Activated naive CD8-positive, alpha-beta T cell treated with anti-CD3 and anti-CD28 coated beads, Interleukin-2, amount 50 U/mL, for 24 hours (primary cell): ENCODE data around the gene COL23A1.

ENCODE experiments used
- ATAC-seq: fragments of 150-1000 bp; cut with Tn5 transposase; one replicate; pipeline ENCODE4 v1.10.0; 2021
- DNase-seq: peaks from one replicate; pipeline ENCODE4 v3.0.0; 2021
- H3K27ac Mint-ChIP-seq: one replicate; pipeline ENCODE4 v1.8.0; 2021; ENCODE audit warnings: mild to moderate bottlenecking, mixed read lengths
- H3K27me3 Mint-ChIP-seq: one replicate; pipeline ENCODE4 v1.8.0; 2021; ENCODE audit warnings: mixed read lengths
- H3K36me3 Mint-ChIP-seq: one replicate; pipeline ENCODE4 v1.8.0; 2021; ENCODE audit warnings: low read depth, mixed read lengths
- H3K4me1 Mint-ChIP-seq: one replicate; pipeline ENCODE4 v1.8.0; 2021; ENCODE audit warnings: mixed read lengths
- H3K4me3 Mint-ChIP-seq: one replicate; pipeline ENCODE4 v1.8.0; 2021; ENCODE audit warnings: mild to moderate bottlenecking, moderate library complexity, mixed read lengths
- H3K9me3 Mint-ChIP-seq: one replicate; pipeline ENCODE4 v1.8.0; 2021; ENCODE audit warnings: mixed read lengths

Gene COL23A1

DNA sequence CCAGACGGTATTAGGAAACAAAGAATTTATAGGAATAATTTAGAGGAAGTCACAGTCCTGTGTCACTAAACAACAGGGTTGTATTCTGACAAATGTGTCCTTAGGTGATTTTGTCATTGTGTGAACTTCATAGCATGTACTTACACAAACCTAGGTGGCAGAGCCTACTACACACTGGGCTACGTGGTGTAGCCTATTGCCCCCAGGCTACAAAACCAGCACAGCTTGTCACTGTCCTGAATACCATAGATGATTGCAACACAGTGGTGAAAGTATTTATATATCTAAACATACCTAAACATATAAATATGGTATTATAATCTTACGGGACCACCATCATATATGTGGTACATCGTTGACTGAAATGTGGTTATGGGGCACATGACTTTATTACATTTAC, 69.3 kb downstream of the COL23A1 start:
- ATAC-seq (no peak), DNase-seq (no peak)
- Mint-ChIP-seq H3K27ac (no peak overlapping the region), H3K4me1 (no peaks in the 10 kb centered on the region), H3K4me3 (no peak overlapping the region), H3K27me3 (peaks cover 5% of the 10 kb centered on the region), H3K9me3 (no peaks in the 10 kb centered on the region), H3K36me3 (no peaks in the 10 kb centered on the region)

DNA sequence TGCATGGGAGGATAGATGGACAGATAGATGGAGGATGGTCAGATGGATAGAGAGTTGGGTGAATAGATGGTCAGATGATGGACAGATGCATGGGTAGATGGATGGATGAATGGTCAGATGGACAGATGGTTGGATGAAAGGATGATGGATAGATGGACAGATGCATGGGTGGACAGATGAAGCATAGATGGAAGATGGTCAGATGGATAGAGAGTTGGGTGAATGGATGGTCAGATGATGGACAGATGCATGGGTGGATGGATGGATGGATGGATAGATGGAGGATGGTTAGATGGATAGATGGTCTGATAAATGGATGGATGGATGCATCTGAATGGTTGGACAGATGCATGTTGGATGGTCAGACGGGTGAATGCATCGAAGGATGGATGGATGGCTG, 70.4 kb downstream of the COL23A1 start:
- H3K36me3 Mint-ChIP-seq = no peaks in the 10 kb centered on the region
- ATAC-seq (no peak), DNase-seq (no peak)
- H3K4me3 Mint-ChIP-seq = no peak overlapping the region
- peaks cover 10% of the 10 kb centered on the region for H3K27me3 Mint-ChIP-seq
- H3K27ac Mint-ChIP-seq = no peak overlapping the region
- H3K9me3 Mint-ChIP-seq = no peaks in the 10 kb centered on the region
- no peaks in the 10 kb centered on the region for H3K4me1 Mint-ChIP-seq

DNA sequence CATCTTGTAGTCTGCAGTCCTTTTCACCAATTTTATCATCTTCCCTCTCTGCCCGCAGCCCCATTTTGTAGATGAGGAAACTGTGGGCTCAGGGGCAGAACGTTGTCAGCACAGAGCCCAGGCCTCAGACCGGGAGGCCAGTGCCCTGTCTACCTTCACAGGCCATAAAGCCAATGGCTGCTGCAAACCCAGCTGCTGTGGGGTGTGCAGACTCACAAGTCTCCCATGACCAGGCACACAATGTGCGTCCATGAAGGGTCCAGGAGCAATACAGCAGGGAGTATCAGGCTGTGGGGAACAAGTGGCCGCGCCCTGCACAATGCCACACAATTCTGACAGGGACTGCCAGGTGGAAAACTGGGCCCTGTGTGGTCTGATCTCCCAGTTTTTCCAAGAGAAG, 71.0 kb downstream of the COL23A1 start:
- ATAC-seq = no peak
- no peak overlapping the region for H3K4me3 Mint-ChIP-seq
- no peaks in the 10 kb centered on the region for H3K36me3 Mint-ChIP-seq
- DNase-seq = no peak
- no peak overlapping the region for H3K27ac Mint-ChIP-seq
- peaks cover 10% of the 10 kb centered on the region for H3K27me3 Mint-ChIP-seq
- no peaks in the 10 kb centered on the region for H3K9me3 Mint-ChIP-seq
- H3K4me1 Mint-ChIP-seq = no peaks in the 10 kb centered on the region

- no peak for DNase-seq
- H3K36me3 Mint-ChIP-seq = no peaks in the 10 kb centered on the region
- no peak overlapping the region for H3K27ac Mint-ChIP-seq
- H3K4me1 Mint-ChIP-seq = no peaks in the 10 kb centered on the region
- no peaks in the 10 kb centered on the region for H3K9me3 Mint-ChIP-seq
- peaks cover 10% of the 10 kb centered on the region for H3K27me3 Mint-ChIP-seq
- ATAC-seq = no peak
- H3K4me3 Mint-ChIP-seq = no peak overlapping the region
Measured at GRCh38 chr5:178516504-178517235, 73.5 kb downstream of the COL23A1 start.

- Mint-ChIP-seq H3K36me3 (no peaks in the 10 kb centered on the region), H3K27ac (no peak overlapping the region), H3K9me3 (no peaks in the 10 kb centered on the region), H3K4me1 (no peaks in the 10 kb centered on the region), H3K27me3 (peaks cover 10% of the 10 kb centered on the region), H3K4me3 (no peak overlapping the region)
- ATAC-seq = no peak
- DNase-seq = no peak
Measured at GRCh38 chr5:178515776-178516503, 74.3 kb downstream of the COL23A1 start.

- ATAC-seq (no peak), DNase-seq (no peak)
- Mint-ChIP-seq H3K27me3 (peaks cover 10% of the 10 kb centered on the region), H3K4me1 (no peaks in the 10 kb centered on the region), H3K9me3 (no peaks in the 10 kb centered on the region), H3K4me3 (no peak overlapping the region), H3K36me3 (no peaks in the 10 kb centered on the region), H3K27ac (no peak overlapping the region)
Measured at GRCh38 chr5:178514851-178515418, 75.3 kb downstream of the COL23A1 start.

DNA sequence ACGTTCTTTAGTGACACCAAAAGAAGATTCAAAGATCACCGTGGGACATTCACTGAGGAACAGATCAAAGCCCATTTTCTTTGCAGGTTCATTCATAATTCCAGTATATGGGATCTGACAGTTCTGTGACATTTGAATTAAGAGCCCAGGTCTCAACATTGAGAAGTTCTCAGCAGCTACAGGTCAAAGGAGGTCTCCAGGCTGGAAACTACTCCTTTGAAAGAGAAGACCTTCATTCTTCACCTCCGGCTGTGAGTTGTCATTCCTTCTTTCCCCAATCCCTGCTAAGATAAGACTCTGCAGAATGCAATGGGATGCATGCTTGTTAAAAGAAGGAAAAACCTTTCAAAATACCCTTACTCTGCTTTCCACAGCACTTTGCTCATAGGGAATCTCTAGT, 79.0 kb downstream of the COL23A1 start:
- no peak overlapping the region for H3K27ac Mint-ChIP-seq
- ATAC-seq (no peak), DNase-seq (no peak)
- H3K36me3 Mint-ChIP-seq = no peaks in the 10 kb centered on the region
- H3K4me1 Mint-ChIP-seq = no peaks in the 10 kb centered on the region
- peaks cover 9% of the 10 kb centered on the region for H3K9me3 Mint-ChIP-seq
- H3K4me3 Mint-ChIP-seq = no peak overlapping the region
- peaks cover 8% of the 10 kb centered on the region for H3K27me3 Mint-ChIP-seq

DNA sequence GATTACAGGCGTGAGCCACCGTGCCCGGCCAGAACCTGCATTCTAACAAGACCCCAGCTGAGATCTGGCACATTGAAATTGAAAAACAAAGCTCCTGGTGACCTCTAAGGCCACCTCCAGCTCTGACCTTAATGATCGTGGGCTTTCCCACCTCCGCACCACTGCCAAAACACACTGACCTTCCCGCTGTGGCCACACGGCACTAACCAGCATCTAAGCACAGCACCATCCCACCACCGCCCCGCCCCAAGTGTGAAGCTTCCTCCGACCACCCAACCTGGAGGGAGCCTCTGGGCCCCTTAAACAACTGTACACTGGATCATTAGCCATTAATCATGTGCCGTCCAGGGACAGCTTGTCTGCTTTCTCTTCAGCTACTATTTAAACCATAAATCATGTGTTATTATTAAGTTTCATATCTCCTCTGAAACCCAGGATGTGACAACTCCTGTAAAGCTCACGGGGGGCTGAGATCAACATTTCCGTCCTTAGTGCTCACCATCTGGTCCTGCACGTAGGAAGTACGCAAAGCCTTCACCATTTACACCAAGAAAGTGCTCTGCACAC, 80.6 kb downstream of the COL23A1 start:
- Mint-ChIP-seq H3K4me3 (no peak overlapping the region), H3K9me3 (peaks cover 9% of the 10 kb centered on the region), H3K27me3 (no peaks in the 10 kb centered on the region), H3K4me1 (no peaks in the 10 kb centered on the region), H3K36me3 (no peaks in the 10 kb centered on the region), H3K27ac (no peak overlapping the region)
- DNase-seq (no peak), ATAC-seq (no peak)

GRCh38 chr5:178507151-178507932, 82.9 kb downstream of the COL23A1 start:
- H3K4me1 Mint-ChIP-seq = no peaks in the 10 kb centered on the region
- no peaks in the 10 kb centered on the region for H3K36me3 Mint-ChIP-seq
- ATAC-seq (no peak), DNase-seq (no peak)
- no peaks in the 10 kb centered on the region for H3K27me3 Mint-ChIP-seq
- H3K4me3 Mint-ChIP-seq = no peak overlapping the region
- peaks cover 9% of the 10 kb centered on the region for H3K9me3 Mint-ChIP-seq
- H3K27ac Mint-ChIP-seq = no peak overlapping the region

DNA sequence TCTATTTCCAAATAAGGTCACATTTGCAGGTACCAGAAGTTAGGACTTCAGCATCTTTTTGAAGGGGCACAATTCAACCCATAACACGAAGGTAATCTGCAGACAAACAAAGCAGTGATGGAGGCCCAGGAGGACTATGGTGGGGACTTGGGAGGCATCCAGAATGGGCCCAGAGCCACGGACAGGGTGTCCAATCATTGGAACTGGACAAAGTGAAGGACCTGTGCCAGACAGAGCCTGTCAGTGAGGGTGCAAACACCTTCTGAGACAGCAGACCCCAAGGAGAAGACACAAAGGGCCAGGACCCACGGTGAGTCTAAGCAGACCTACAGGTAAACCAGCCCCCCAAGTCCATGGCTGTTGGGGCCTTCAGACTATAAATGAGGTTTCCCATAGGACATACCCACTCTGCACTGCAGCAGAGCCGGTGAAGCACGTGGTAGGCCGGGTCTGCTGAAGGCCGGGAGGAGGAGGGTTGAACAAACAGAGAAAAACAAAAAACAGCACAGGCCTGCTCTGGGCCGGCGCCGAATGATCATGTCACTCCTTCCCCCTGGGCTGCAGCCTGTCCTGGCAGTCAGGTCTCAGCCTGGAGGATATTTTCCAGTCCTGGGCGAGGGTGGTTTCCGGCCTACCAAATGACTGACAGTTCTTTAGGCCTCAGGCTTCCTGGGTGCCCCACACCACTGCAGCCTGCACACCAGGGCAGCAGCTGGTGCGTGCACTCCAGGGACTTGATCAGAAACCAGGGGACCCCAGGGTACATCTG, 84.4 kb downstream of the COL23A1 start:
- no peaks in the 10 kb centered on the region for H3K36me3 Mint-ChIP-seq
- H3K27ac Mint-ChIP-seq = no peak overlapping the region
- H3K4me1 Mint-ChIP-seq = no peaks in the 10 kb centered on the region
- ATAC-seq (no peak), DNase-seq (no peak)
- H3K9me3 Mint-ChIP-seq = peaks cover 11% of the 10 kb centered on the region
- no peaks in the 10 kb centered on the region for H3K27me3 Mint-ChIP-seq
- no peak overlapping the region for H3K4me3 Mint-ChIP-seq

GRCh38 chr5:178504340-178504960, 85.7 kb downstream of the COL23A1 start:
- DNase-seq = no peak
- no peak overlapping the region for H3K4me3 Mint-ChIP-seq

DNA sequence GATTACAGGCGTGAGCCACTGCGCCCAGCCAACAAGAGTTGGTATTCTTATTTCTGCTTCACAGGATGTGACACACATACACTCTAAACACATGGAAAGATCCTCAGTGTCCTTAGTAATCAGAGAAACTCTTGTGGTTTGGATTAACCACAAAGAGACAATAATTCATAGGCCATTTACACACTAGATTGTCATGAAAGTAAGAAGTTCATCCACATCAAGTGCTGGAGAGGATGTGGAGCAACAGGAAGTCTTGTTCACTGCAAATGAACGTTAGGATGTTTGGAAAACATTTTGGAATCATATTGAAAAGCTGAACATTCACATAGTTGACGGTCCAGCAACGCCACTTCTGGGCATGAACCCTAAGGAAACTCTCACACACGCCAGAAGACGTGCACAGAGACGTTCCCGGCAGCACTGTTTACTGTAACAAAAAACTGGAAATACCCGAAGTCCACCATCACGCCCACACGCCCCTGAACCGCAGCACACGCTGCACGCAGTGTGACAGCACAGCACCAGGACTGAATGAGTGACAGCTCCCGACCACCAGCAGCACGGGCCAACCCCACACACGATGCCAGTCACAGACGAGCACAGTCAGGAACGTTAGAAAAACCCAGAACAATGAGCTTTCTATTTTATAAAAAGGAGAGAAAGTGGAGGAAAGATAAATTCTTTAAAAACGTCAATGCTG, 87.6 kb downstream of the COL23A1 start:
- Mint-ChIP-seq H3K27me3 (no peaks in the 10 kb centered on the region), H3K36me3 (no peaks in the 10 kb centered on the region), H3K9me3 (peaks cover 10% of the 10 kb centered on the region), H3K27ac (no peak overlapping the region), H3K4me1 (no peaks in the 10 kb centered on the region), H3K4me3 (no peak overlapping the region)
- DNase-seq (no peak), ATAC-seq (no peak)

More at GRCh38 chr5:178504340-178504960, 85.7 kb downstream of the COL23A1 start:
- ATAC-seq = no peak
- Mint-ChIP-seq H3K36me3 (no peaks in the 10 kb centered on the region), H3K27me3 (no peaks in the 10 kb centered on the region), H3K27ac (no peak overlapping the region), H3K4me1 (no peaks in the 10 kb centered on the region), H3K9me3 (peaks cover 16% of the 10 kb centered on the region)

DNA sequence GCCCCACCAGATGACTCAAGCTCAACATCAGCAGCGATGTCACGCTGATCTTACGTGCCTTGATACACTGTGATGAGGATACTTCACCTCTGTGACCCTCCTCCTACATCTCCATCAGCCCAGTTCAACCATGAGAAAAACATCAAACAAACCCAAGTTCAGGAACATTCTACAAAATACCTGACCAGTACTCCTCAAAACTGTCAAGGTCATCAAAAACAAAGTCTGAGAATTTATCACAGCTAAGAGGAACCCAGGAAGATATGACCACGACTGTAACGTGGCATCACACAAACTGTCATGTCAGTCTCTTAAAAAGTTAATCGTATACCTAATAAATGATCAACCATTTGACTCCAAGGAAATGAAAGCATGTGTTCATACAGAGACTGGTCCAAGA, 90.8 kb downstream of the COL23A1 start:
- Mint-ChIP-seq H3K27me3 (no peaks in the 10 kb centered on the region), H3K9me3 (peaks cover 6% of the 10 kb centered on the region), H3K27ac (no peak overlapping the region), H3K4me3 (no peak overlapping the region), H3K4me1 (no peaks in the 10 kb centered on the region), H3K36me3 (no peaks in the 10 kb centered on the region)
- no peak for ATAC-seq
- no peak for DNase-seq
